Esophagus muscularis mucosa (tissue), 4 donors: ENCODE data around the gene HNRNPA0. TPM values are rescaled to one million over a fixed set of nuclear protein-coding genes. Genes with fewer than 3 reads are reported as not detected.

Source experiments
- DNase-seq: peaks from one replicate; pipeline ENCODE4 v3.0.0-alpha.2; 2017; ENCODE audit errors: extremely low spot score
- H3K27ac ChIP-seq, 4 donors: fragments of 200-600 bp; sonication (generic); replicated peaks in 1 of 4; 1 replicate in 3 of 4; 2 replicates in 1 of 4; pipeline ENCODE4 v1.5.1; 2016 to 2019; ENCODE audit warnings: mild to moderate bottlenecking in 1 of 4
- H3K27me3 ChIP-seq, 4 donors: fragments of 200-600 bp; sonication (generic); one replicate each; pipeline versions ENCODE4 v1.5.1 to v1.6.0; 2016 to 2019
- H3K36me3 ChIP-seq, 4 donors: fragments of 200-600 bp; sonication (generic); one replicate each; pipeline ENCODE4 v1.5.1; 2016 to 2019
- H3K4me1 ChIP-seq, 4 donors: fragments of 200-600 bp; sonication (generic); one replicate each; pipeline ENCODE4 v1.5.1; 2016 to 2019
- H3K4me3 ChIP-seq, 4 donors: fragments of 200-600 bp; sonication (generic); 1 replicate in 2 of 4; 2 replicates in 2 of 4; pipeline ENCODE4 v1.5.1; 2016 to 2019; ENCODE audit warnings: mild to moderate bottlenecking in 4 of 4, moderate library complexity in 1 of 4
- H3K9me3 ChIP-seq, 4 donors: fragments of 200-600 bp; sonication (generic); 1 replicate in 3 of 4; 2 replicates in 1 of 4; pipeline ENCODE4 v1.5.1; 2016 to 2019
- EP300 ChIP-seq: sonication (generic); formaldehyde crosslinking; IDR thresholded peaks from one replicate; pipeline ENCODE4 v1.6.1; 2017; ENCODE audit warnings: antibody characterized with exemption
- POLR2A ChIP-seq: fragments of 450-650 bp; IDR thresholded peaks from one replicate; pipeline ENCODE4 v1.6.1; 2017; ENCODE audit warnings: antibody characterized with exemption, moderate library complexity, mild to moderate bottlenecking, low read depth
- POLR2AphosphoS5 ChIP-seq, 2 donors: sonication (generic); formaldehyde crosslinking; IDR thresholded peaks; one replicate each; pipeline ENCODE4 v1.6.1; 2017; ENCODE audit warnings: antibody characterized with exemption in 2 of 2
- WGBS: methylation state at CpG from one replicate; pipeline ENCODE4 v1.1.5; 2018; 5-methylcytosine and 5-hydroxymethylcytosine counted together
- intact Hi-C: fragments of 100-400 bp; cut with DNase I; formaldehyde crosslinking; loops from one replicate; pipeline ENCODE4 v1.15.1; 2023
- total RNA-seq, 4 donors: library from RNA; depleted of rRNA; stranded (reverse); fragments of >200 nt; gene quantifications; one replicate each; pipeline versions ENCODE4 v1.1.0 to v1.2.1, GENCODE V29; 2016
- TF ChIP-seq, protein P1 (sequence below), 3 experiments: fragments of 200-600 bp in 2 of 3; fragments of 450-650 bp in 1 of 3; sonication (generic) in 2 of 3; IDR thresholded peaks; one replicate each; pipeline ENCODE4 v1.5.1; 2017 to 2019; ENCODE audit warnings: antibody characterized with exemption in 3 of 3, mild to moderate bottlenecking in 2 of 3, moderate library complexity in 1 of 3

Gene HNRNPA0
- total RNA-seq, 4 donors from 2014 or later: 12.9 to 15.2 (median 14.7) TPM

DNA sequence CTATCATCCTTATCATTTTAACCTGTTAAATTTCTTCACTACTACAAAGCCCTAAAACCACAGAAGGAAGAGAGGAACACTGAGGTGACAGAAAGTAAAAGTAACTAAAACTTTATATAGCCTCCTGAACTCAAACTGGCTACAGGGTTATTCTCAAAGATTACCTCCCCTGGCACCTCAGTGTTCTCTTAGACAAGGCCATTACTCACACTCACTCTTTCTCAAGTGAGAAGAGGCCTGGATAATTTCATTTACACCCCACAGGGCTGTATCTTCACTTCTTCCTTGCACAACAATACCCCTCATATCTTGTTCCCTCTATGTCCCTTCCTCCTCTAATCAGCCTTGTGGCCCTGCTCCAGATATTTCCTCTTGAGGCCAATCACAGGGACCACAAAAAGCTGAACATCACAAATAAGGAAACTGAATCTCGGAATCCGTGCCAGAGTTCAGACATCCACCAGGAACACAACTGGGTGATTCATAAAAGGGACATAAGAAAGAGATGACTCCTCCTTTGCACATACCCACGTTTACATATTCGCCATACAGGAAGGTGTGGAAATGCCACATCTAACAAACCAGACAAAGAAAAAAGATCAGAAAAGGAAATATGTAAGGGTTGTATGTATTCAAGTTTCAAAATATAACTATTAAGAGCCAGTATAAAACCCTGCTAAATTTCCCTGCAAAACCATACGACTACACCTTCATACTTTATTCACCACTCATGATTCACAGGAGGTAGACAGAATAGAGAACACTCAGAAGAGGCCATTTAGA is 16.6 kb downstream of the HNRNPA0 start:
- Histone ChIP-seq H3K27me3 (no peaks in the 10 kb centered on the region), H3K36me3 (no peaks in the 10 kb centered on the region), H3K27ac (peak overlapping the region in 2 of 4 donors; percentile 47 to 70), H3K9me3 (no peaks in the 10 kb centered on the region), H3K4me3 (no peak overlapping the region), H3K4me1 (peaks cover 28 to 46% (median 35%) of the 10 kb centered on the region in 4 donors)
- no peak for TF ChIP-seq POLR2AphosphoS5 (IDR thresholded peaks at IDR 0.05)
- TF ChIP-seq, protein P1, sequence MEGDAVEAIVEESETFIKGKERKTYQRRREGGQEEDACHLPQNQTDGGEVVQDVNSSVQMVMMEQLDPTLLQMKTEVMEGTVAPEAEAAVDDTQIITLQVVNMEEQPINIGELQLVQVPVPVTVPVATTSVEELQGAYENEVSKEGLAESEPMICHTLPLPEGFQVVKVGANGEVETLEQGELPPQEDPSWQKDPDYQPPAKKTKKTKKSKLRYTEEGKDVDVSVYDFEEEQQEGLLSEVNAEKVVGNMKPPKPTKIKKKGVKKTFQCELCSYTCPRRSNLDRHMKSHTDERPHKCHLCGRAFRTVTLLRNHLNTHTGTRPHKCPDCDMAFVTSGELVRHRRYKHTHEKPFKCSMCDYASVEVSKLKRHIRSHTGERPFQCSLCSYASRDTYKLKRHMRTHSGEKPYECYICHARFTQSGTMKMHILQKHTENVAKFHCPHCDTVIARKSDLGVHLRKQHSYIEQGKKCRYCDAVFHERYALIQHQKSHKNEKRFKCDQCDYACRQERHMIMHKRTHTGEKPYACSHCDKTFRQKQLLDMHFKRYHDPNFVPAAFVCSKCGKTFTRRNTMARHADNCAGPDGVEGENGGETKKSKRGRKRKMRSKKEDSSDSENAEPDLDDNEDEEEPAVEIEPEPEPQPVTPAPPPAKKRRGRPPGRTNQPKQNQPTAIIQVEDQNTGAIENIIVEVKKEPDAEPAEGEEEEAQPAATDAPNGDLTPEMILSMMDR (IDR thresholded peaks at IDR 0.05): no peak
- no peak for TF ChIP-seq EP300
- no peak for TF ChIP-seq POLR2A
- no peak for DNase-seq
- WGBS: 58% methylated on average over 5 of the region's 5 CpGs
- intact Hi-C loops: no loop called here

DNA sequence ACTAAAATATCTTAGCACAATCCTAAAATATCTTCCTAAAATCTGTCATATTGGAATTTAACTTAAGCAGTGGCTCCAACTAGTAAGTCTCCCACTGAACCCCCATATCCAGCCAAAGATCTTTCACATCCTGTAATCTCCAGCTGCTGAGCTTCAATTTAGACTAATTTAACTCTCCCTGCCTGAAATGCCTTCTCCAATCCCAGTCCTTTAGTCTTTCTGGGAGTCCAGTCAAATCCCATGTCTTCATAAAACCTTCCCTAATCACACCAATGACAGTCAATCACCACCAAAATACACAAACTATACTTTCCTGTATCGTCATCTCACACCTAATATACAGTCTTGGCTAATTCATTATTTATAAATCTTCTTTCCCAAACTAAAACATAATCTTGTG is 17.7 kb downstream of the HNRNPA0 start:
- 34% methylated on average over 1 of the region's 1 CpG for WGBS
- Histone ChIP-seq H3K27ac (peak overlapping the region; percentile 12 to 70 (median 35)), H3K9me3 (no peaks in the 10 kb centered on the region), H3K4me1 (peaks cover 28 to 43% (median 35%) of the 10 kb centered on the region in 4 donors), H3K27me3 (no peaks in the 10 kb centered on the region), H3K36me3 (no peaks in the 10 kb centered on the region), H3K4me3 (peak overlapping the region in 1 of 4 donors; percentile 49)
- no peak for DNase-seq
- TF ChIP-seq EP300 (no peak), POLR2A (no peak), POLR2AphosphoS5 (IDR thresholded peaks at IDR 0.05) (no peak)
- TF ChIP-seq, protein P1 (IDR thresholded peaks at IDR 0.05): no peak
- intact Hi-C loops: no loop called here

GRCh38 chr5:137735555-137736284 is 18.4 kb downstream of the HNRNPA0 start, which contains the start of gene KLHL3:
Gene KLHL3, minus strand, starts transcription at chr5:137736089. Its CDS starts 443 bp downstream, at chr5:137735646.
- TF ChIP-seq, protein P1 (IDR thresholded peaks at IDR 0.05): peak in 2 of 3 experiments; percentile 3 to 9
- no peak for TF ChIP-seq EP300
- H3K4me3 ChIP-seq: peak within 1 kb of the TSS; percentile 43 to 51 (median 46)
- intact Hi-C loops: no loop called here
- H3K9me3 ChIP-seq: no peaks in the 10 kb centered on the region
- no peaks in the 10 kb centered on the region for H3K36me3 ChIP-seq
- H3K4me1 ChIP-seq: peaks cover 28 to 43% (median 35%) of the 10 kb centered on the region in 4 donors
- 7% methylated on average over 12 of the region's 12 CpGs for WGBS
- peak within 1 kb of the TSS; percentile 12 to 70 (median 54) for H3K27ac ChIP-seq
- H3K27me3 ChIP-seq: no peaks in the 10 kb centered on the region
- DNase-seq: no peak

DNA sequence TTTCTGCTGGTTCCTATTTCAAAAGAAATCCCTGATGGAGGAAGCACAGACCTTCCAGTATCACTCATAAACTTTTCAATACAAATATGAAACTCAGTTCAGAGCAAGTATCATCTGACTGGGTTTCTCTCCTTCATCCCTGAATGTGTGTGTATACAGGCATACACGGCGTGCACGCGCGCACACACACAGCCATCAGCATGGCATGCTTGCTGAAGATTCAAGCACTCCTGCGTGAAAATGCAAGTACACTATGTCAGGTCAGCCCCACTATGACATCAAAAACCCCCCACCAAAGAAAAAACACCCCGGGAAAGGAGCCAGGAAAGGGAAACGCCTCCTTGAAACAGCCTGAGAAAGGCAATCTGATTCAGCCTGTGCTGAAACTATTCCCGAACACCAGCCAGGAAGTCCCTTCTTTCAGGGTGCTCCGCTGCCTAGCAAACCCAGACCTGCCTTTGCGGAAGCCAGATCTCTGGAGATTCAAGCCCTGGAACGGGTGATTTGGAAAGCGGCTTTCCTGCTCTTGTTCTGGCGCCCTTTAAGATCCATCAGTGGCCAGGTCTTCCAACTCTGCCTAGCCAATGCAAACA is 19.1 kb downstream of the HNRNPA0 start:
- H3K9me3 ChIP-seq: no peaks in the 10 kb centered on the region
- peak overlapping the region; percentile 12 to 70 (median 54) for H3K27ac ChIP-seq
- TF ChIP-seq, protein P1 (IDR thresholded peaks at IDR 0.05): no peak
- peaks cover 28 to 43% (median 35%) of the 10 kb centered on the region in 4 donors for H3K4me1 ChIP-seq
- 7% methylated on average over 14 of the region's 14 CpGs for WGBS
- no peaks in the 10 kb centered on the region for H3K36me3 ChIP-seq
- H3K27me3 ChIP-seq: no peaks in the 10 kb centered on the region
- no peak for DNase-seq
- peak overlapping the region; percentile 43 to 51 (median 46) for H3K4me3 ChIP-seq
- intact Hi-C loops: no loop called here
